ENCODE results near the gene HYAL3. TPM values are rescaled to one million over a fixed set of nuclear protein-coding genes. Genes with fewer than 3 reads are reported as not detected.
"Not testable (repeated sequence)": the region's sequence is repeated elsewhere in the genome, so short reads cannot be mapped to it uniquely, and the experiment has no call there.

The HYAL3 gene
- total RNA-seq, 1 experiment from 2014 or later: 2.8 TPM

DNA sequence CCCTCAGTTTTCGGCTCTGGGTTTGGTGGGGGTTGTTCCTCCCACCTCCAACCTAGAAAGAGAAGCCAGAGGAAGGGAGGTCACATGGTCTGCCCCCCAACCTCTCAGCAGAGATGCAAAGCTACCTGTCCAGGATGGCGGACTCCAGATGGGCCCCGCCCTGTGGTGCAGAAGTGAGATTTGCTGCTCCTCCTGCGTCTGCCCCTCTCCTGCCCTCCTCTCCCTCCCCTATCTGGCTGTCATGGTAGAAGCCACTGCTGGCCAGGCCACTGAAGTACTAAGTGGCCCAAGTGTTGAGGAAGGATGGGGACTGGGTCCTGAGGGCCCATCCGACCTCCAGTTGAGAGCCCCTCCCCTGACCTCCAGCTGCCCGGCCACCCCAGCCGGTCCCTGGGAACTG is 32.4 kb downstream of the HYAL3 start:
- no peak for DNase-seq (ENCODE audit: low read depth)
- in situ Hi-C loops (cut with HindIII; ENCODE audit: low pct_unique_long_range_greater_than_20kb, low sequenced_read_pairs): no loop called here

DNA sequence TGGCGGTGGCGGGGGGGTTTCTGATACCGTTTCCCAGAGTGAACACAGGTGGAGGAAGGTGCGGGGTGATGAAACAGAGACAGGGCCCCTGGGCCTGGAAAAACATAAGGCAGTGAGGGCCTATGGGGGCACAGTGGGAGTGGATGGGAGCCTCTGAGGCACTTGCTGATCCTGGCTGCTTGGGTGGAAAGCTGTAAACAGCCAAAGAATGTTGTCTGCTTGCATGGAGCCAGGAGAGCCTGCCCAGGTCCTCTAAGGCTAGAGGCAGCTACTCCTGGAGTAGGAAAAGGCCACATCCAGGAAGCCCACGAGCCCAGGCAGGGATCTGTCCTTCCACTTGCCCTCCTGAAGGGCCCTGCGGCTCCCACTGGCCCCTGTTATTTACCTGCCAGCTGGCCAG is 33.2 kb downstream of the HYAL3 start:
- in situ Hi-C loops (cut with HindIII; ENCODE audit: low pct_unique_long_range_greater_than_20kb, low sequenced_read_pairs): no loop called here
- DNase-seq (ENCODE audit: low read depth): no peak

DNA sequence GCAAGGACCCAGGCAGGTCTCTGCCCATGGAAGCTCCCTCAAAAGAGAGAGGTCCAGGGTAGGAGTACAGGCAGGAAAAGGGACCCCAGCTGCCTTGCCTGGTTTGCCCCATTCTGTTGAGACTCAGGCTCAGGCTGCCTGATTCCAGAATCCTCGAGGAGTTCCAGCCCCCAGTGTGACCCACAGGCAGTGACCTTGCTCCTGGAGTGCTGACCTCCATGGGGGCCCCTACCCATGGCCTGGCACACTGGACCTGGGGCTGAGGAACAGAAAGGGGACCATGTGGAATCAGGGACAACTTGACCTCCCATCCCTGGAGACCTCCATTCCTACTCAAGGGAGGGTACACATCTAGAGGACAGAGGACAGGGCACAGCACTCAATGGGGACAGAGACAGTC is 33.6 kb downstream of the HYAL3 start:
- no peak for DNase-seq (ENCODE audit: low read depth)
- in situ Hi-C loops (cut with HindIII; ENCODE audit: low pct_unique_long_range_greater_than_20kb, low sequenced_read_pairs): no loop called here

DNA sequence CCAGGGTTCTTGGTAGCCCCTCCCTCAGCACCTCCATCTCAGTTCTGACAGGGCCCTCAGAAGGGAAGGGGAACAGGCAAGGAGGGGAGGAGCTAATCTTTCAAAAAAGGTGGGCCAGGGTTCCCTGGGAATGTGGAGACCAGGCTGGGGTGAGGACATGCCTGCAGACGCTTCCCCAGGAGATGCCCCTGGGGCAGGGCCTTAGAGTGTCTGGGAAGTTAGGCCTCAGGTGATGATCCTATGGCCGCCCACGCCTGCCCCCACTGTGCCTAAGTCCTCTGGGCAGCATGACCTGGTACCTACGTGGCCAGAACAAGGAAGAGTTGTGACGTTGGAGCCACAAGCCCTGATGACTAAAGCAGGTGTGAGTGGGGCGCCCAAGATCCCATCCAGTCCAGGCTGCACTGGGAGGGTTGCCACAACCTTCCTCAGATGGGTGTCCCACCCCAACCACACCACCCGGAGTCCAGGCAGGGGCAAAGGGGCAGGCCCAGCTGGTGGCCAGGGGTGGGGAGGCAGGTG is 34.2 kb downstream of the HYAL3 start:
- no peak for DNase-seq (ENCODE audit: low read depth)
- in situ Hi-C loops (cut with HindIII; ENCODE audit: low pct_unique_long_range_greater_than_20kb, low sequenced_read_pairs): no loop called here

DNA sequence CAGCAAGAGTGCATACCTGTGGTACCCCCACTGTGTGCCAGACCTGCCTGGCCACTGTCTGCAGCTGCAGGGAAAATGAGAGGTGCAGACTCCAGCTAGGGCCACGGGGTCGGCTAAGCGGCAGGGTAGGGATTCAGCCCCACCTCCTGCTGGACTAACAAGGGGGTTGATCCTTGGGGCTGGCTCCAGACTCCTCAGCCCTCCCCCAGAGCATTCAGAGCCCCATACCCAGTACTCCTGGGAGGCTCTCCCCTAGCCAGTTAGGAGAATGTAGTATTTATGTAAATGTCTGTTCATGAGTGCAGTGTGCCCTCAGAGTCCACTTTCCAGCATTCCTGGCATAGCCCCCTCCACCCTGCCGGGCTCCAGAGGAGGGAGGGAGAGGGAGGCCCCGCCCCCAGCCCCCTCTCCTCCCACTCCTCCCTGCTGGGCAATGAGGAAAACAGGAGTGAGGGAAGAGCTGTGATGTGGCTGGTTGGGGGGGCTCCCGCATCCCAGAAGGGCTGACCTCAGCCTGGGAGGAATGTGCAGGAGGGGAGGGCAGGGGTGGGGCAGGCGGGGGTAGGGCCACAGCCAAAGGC is 34.7 kb downstream of the HYAL3 start:
- DNase-seq (ENCODE audit: low read depth): peak; percentile 97
- in situ Hi-C loops (cut with HindIII; ENCODE audit: low pct_unique_long_range_greater_than_20kb, low sequenced_read_pairs): no loop called here

DNA sequence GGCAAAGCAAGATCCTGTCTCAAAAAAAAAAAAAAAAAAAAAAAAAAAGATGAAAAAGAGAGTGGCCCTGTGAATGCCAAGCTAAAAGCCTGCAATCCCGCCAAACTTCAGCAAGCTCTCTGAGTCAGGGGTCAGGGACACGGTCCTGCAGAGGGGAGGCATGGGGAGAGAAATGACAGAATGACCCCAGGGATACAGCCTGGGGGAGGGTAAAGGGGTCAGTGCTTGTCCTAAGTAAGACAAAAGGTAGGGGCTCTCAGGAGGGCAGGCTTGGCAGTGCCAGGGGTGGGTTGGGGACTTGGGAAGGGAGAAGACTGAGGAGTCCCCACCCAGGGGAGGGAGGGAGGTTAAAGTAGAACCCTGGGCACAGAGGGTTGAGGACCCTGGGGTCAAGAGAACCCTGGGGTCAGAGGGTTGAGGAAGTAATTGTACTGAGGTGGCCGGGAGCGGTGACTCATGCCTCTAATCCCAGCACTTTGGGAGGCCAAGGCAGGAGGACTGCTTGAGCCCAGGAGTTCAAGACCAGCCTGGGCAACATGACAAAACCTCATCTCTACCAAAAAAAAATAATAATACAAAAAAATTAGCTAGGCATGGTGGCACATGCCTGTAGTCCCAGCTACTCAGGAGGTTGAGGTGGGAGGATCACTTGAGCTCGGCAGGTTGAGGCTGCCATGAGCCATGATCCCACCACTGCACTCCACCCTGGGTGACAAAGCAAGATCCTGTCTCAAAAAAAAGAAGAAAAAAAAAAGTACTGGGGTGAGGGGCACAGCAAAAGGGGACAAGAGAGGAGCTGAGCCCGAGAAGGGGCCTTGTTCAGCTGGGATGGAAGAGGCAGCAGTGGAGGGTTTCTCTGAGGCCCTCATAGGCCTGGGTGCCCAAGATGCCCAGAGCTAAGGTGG is 35.5 kb downstream of the HYAL3 start:
- in situ Hi-C loops (cut with HindIII; ENCODE audit: low pct_unique_long_range_greater_than_20kb, low sequenced_read_pairs): no loop called here
- DNase-seq (ENCODE audit: low read depth): no peak

DNA sequence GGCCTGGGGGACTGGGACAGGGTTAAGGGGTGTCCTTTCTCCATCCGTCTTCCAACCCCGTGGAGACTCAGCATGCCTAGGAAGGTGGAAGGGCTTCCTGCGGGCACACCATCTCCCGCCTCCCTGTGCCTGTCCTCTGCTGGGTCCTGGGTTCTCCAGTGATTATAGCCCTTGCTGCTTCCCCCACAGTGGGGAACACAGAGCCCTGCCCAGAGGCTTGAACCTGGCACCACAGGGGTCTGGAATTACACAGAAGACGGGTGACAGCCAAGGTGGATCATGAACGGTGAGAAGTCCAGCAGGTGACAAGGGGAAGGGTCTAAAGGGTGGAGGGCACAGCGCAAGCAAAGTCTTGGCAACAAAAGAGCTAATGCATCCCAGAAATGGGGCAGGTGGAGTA is 36.4 kb downstream of the HYAL3 start:
- DNase-seq (ENCODE audit: low read depth): no peak
- in situ Hi-C loops (cut with HindIII; ENCODE audit: low pct_unique_long_range_greater_than_20kb, low sequenced_read_pairs): no loop called here

DNA sequence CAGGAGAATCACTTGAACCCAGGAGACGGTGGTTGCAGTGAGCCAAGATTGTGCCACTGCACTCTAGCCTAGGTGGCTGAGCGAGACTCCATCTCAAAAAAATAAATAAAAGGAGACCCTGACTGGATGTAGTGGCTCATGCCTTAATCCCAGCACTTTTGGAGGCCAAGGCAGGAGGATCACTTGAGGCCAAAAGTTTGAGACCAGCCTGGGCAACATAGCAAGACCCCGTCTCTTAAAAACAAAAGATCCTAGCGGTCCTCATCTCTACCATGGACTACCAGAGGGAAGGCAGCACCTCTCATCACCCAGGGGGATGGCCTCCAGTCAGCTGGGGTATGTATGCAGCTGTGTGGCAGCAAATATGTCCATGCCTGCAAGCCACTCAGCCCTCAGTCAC is 37.0 kb downstream of the HYAL3 start:
- DNase-seq (ENCODE audit: low read depth); in situ Hi-C loops (cut with HindIII; ENCODE audit: low pct_unique_long_range_greater_than_20kb, low sequenced_read_pairs): not testable (repeated sequence)

DNA sequence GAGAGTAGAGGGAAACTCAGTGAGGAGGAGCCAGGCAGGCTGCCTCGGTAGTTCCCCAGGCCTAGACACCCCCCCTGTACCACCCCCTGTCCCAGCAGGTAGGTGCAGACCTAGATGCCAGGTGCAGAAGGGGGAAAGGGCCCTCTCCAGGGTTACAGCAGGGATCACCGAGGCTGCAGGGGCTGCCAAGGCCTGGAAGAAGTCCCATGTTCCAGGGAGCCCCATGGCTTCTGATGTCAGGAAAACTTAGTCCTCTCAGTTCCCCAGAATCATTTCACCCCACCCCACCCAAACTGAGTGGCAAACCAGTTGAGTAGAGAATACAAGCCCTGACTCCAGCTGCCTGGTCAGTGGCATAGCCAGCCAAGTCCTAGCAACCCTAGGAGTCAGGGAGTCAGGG is 37.7 kb downstream of the HYAL3 start:
- in situ Hi-C loops (cut with HindIII; ENCODE audit: low pct_unique_long_range_greater_than_20kb, low sequenced_read_pairs): no loop called here

DNA sequence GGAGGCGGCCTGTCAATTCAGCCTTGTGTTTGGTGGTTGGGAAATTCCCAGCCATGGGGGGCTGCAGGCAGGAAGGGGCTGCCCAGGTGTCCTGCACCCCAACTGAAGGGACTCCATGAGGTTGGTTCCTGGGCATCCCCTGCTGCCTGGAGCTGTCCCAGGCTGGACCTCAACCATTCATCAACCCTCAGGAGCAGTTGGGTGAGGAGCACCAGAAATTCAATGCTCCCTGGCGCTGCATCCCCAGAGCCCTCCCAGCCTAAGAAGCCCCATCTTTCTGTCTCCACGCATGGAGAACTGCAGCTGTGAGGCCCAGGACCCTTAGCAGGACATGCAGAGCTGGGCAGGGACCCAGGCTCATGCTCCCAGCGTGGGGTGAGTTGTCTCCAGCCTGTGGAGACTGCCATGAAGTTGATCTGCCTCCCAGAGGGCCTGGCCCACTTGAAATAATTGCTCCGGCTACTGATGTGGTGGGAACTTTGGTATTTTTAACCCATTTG is 38.2 kb downstream of the HYAL3 start:
- in situ Hi-C loops (cut with HindIII; ENCODE audit: low pct_unique_long_range_greater_than_20kb, low sequenced_read_pairs): no loop called here

More for the DNA sequence above, 37.7 kb downstream of the HYAL3 start:
- DNase-seq (ENCODE audit: low read depth): no peak

DNA sequence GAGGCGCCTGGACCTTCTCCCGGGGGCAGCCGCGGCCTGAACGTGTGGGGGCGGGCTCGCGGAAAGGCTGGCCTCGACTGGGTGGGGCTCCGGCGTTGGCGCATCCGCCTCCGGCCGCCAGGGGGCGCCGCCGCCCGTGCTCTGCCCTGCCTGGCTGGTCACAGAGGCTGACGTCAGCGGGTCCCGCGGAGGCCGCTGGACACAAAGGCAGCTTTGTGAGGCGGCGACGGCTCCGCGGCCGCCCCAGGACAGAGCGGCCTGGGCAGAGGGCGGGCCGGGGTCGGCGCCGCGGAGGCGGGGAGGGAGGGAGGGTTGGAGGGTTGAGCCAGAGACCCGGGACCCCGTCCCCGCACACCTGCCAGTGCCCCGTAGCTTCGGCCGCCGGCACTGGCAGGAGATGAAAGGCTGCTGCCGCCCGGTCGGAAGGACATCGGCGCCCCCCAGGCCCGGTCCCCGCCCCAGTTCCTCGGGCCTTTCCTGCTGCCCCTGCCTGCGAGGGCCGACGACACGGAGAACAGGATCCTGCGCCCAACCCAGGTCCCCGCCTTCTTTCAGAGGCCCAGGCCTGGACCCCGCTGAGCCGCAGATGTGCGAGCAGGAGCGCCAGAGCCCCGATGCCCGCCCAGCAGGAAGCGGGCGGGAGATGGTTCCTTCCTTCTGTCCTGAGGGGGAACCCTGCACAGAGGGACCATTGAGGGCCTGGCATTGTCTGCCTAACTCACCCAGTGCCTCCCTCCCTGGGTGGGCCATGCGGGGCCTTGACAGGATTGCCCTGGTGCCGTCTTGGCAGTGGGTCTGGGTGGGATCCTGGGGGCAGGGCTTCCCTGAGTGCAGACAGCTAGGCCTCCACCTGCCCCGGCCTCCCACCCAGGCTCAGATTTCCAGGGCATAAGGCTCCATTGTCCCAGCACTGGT is 38.9 kb downstream of the HYAL3 start:
- DNase-seq (ENCODE audit: low read depth): peak; percentile 82
- in situ Hi-C loops (cut with HindIII; ENCODE audit: low pct_unique_long_range_greater_than_20kb, low sequenced_read_pairs): no loop called here

More for the DNA sequence above, 38.2 kb downstream of the HYAL3 start:
- DNase-seq (ENCODE audit: low read depth): no peak

DNA sequence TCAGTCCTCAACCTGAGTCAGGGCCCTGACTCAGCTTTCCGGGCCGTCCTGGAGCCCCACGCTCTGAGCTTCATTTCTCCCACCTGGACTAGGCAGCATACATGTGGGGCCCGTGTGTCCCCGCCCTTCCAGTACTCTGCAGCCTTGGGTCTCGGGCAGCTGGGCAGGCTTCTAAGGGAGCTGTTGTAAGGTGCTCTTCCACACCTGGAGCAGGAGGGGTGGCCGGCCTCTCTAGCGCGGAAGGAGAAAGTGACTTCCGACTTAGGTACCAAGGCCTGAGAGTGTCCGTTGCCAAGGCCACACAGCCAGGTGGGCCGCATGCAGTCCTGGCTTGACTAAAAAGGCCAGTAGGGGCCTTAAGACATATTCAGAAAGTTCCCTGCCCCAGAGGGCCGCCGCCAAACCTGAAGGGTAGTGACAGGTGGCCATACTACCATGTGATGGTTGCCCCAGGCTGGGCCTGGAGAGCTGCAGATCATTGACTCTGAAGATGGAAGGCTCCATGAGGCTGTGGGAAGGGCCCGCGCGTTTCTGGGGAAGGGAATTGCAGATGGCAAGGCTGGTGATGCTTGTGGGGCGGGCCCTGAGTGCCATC is 39.7 kb downstream of the HYAL3 start:
- in situ Hi-C loops (cut with HindIII; ENCODE audit: low pct_unique_long_range_greater_than_20kb, low sequenced_read_pairs): no loop called here
- no peak for DNase-seq (ENCODE audit: low read depth)

DNA sequence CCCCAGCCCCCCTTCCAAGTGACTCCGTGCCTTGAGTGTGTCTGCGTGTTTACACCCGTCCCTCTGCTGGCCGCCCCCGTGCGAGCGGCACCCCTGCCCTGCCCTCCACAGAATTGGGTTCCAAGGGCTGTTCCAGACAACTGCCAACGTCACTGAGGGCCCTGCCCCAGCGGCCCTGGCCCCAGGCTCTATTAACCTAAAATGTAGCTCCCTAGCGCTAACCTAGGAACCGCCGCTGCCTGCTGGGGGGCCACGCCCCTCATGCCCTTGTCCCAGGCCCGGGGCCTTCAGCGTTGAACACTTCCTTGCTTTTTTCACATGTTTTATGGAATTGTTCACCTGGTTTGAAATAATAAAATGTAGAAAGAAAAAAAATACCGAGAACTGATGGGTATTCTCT is 40.2 kb downstream of the HYAL3 start:
- in situ Hi-C loops (cut with HindIII; ENCODE audit: low pct_unique_long_range_greater_than_20kb, low sequenced_read_pairs): no loop called here
- no peak for DNase-seq (ENCODE audit: low read depth)

DNA sequence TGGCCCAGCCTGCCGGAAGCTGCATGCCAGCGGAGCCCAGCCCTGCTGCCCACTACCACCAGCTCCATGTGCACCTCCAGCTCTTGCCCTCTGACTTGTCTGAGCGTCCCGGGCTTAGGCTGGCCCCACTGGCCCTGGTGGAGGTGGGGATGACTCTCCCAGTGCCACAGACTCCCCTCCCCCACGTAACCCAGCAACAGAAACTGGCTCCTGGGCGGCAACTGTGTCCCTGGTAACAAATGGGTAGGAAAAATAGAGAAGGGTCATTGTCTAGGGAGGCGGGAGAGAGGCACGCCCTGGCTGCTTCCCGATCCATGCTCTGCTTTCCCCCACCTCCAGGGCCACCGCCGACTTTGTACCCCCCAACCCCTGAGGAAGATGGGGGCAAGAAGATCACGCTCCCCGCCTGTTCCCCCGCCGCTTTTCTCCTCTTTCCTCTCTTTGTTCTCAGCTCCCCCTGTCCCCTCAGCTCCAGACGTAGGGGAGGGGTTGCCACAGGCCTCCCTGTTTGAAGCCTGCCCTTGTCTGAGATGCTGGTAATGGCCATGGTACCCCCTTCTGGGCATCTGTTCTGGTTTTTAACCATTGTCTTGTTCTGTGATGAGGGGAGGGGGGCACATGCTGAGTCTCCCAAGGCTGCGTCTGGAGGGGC is 41.0 kb downstream of the HYAL3 start:
- in situ Hi-C loops (cut with HindIII; ENCODE audit: low pct_unique_long_range_greater_than_20kb, low sequenced_read_pairs): no loop called here
- DNase-seq (ENCODE audit: low read depth): no peak

DNA sequence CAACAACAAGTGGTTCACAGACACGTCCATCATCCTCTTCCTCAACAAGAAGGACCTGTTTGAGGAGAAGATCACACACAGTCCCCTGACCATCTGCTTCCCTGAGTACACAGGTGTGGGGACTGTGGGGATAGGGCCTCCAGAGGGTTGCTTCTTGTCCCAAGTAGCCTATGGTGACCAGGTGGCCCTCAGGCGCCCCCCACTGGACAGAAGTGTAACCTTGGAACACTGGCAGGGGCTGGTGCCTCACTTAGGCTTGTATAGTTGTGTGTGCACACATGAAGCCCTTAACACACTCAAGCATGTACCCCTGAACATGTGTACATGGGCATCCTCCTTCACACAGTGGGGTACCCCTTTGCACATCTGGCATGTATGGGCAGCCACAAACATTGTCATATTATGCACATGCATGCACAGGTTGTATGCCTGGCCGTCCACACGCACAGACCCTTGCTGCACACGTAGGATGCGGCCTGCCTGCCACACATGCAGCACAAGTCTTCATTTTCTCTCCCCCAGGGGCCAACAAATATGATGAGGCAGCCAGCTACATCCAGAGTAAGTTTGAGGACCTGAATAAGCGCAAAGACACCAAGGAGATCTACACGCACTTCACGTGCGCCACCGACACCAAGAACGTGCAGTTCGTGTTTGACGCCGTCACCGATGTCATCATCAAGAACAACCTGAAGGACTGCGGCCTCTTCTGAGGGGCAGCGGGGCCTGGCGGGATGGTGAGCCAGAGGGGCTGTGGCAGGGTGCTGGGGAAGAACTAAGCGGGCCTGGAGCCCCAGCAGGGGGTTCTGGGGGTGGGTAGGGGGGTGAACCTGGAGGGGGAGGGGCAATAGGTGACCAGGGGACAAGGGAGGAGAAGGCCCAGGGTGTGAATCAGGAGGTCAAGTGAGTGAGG is 42.0 kb downstream of the HYAL3 start:
- DNase-seq (ENCODE audit: low read depth): peak; percentile 40
- in situ Hi-C loops (cut with HindIII; ENCODE audit: low pct_unique_long_range_greater_than_20kb, low sequenced_read_pairs): no loop called here

DNA sequence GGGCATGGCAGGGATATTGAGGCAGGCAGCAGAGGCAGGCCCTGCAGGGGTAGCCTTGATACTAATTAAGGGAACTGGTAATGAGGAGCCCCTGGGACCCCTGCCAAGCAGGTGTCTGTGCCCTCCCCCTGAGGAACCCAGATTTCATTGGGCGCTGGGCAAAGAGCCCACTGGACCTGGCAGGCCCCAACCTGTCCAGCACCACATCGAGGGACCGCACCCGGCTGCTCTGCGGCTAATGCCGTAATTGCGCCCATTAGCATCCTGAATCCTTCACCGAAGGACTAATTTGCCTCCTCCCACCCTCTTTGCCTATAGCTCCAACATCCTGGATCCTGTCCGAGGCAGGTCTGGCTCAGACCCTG is 44.0 kb downstream of the HYAL3 start:
- in situ Hi-C loops (cut with HindIII; ENCODE audit: low pct_unique_long_range_greater_than_20kb, low sequenced_read_pairs): no loop called here
- DNase-seq (ENCODE audit: low read depth): no peak
